ENCODE measurements around the gene CAPN10. TPM values are rescaled to one million over a fixed set of nuclear protein-coding genes. Genes with fewer than 3 reads are reported as not detected.

Gene CAPN10
- polyA plus RNA-seq, 1 donor (not counting 4 experiments of a cell fraction or from before 2014, with no cell fraction given), result 7.1 TPM

- H3K27me3 ChIP-seq (ENCODE audit: control insufficient read depth, extremely low read depth, insufficient read depth, low read length), result no peaks in the 10 kb centered on the region
- no peaks in the 10 kb centered on the region for H4K20me1 ChIP-seq (ENCODE audit: control insufficient read depth, extremely low read depth, insufficient read depth, low read length)
- DNase-seq (ENCODE audit: low read depth, low spot score) (no peak), FAIRE-seq (no peak)
- H3K36me3 ChIP-seq (ENCODE audit: control insufficient read depth in 2 of 2, extremely low read depth in 1 of 2, insufficient read depth in 2 of 2, low read length in 2 of 2), result no peaks in the 10 kb centered on the region
- H3K4me1 ChIP-seq (ENCODE audit: control insufficient read depth, extremely low read depth, insufficient read depth, low read length), result no peaks in the 10 kb centered on the region
- H3K79me2 ChIP-seq (ENCODE audit: control insufficient read depth, insufficient read depth, low read length), result no peaks in the 10 kb centered on the region
- no peaks in the 10 kb centered on the region for H3K9me1 ChIP-seq (ENCODE audit: control insufficient read depth, extremely low read depth, insufficient read depth, low read length)
- dilution Hi-C loops (cut with MboI; ENCODE audit: extremely low pct_ligation_motif_present, low sequenced_read_pairs), result no loop called here
- H3K9ac ChIP-seq (ENCODE audit: control insufficient read depth, extremely low read depth, insufficient read depth, low read length), result no peak overlapping the region
- no peak overlapping the region for H3K4me2 ChIP-seq (ENCODE audit: control insufficient read depth, extremely low read depth, insufficient read depth, low read depth, low read length)
- TF ChIP-seq CTCF (optimal IDR thresholded peaks at IDR 0.05 in 1 of 3, IDR thresholded peaks at IDR 0.05 in 1 of 3, conservative IDR thresholded peaks at IDR 0.05 in 1 of 3; ENCODE audit: extremely low read depth in 1 of 3, insufficient read depth in 2 of 3, low read length in 3 of 3) (no peak), EZH2 (IDR thresholded peaks at IDR 0.05; ENCODE audit: low read length) (no peak)
- H3K4me3 ChIP-seq (ENCODE audit: control insufficient read depth in 2 of 3, extremely low read depth in 1 of 3, insufficient read depth in 2 of 3, low read depth in 1 of 3, low read length in 3 of 3), result no peak overlapping the region
- H3K27ac ChIP-seq (ENCODE audit: control insufficient read depth, insufficient read depth, low read length), result no peak overlapping the region
- H3K9me3 ChIP-seq (ENCODE audit: control insufficient read depth, low read depth, low read length), result no peaks in the 10 kb centered on the region
- H2AFZ ChIP-seq (ENCODE audit: control insufficient read depth, low read length), result no peak overlapping the region
These were observed 36.1 kb downstream of the CAPN10 start for GRCh38 chr2:240622531-240623235.

GRCh38 chr2:240623531-240624010, 37.0 kb downstream of the CAPN10 start:
- dilution Hi-C loops (cut with MboI; ENCODE audit: extremely low pct_ligation_motif_present, low sequenced_read_pairs), result no loop called here
- no peak for DNase-seq (ENCODE audit: low read depth, low spot score)
- H2AFZ ChIP-seq (ENCODE audit: control insufficient read depth, low read length), result no peak overlapping the region

More at GRCh38 chr2:240623531-240624010, 37.0 kb downstream of the CAPN10 start:
- no peaks in the 10 kb centered on the region for H4K20me1 ChIP-seq (ENCODE audit: control insufficient read depth, extremely low read depth, insufficient read depth, low read length)
- no peak overlapping the region for H3K9ac ChIP-seq (ENCODE audit: control insufficient read depth, extremely low read depth, insufficient read depth, low read length)
- no peaks in the 10 kb centered on the region for H3K27me3 ChIP-seq (ENCODE audit: control insufficient read depth, extremely low read depth, insufficient read depth, low read length)
- no peaks in the 10 kb centered on the region for H3K9me3 ChIP-seq (ENCODE audit: control insufficient read depth, low read depth, low read length)
- no peaks in the 10 kb centered on the region for H3K9me1 ChIP-seq (ENCODE audit: control insufficient read depth, extremely low read depth, insufficient read depth, low read length)
- H3K4me3 ChIP-seq (ENCODE audit: control insufficient read depth in 2 of 3, extremely low read depth in 1 of 3, insufficient read depth in 2 of 3, low read depth in 1 of 3, low read length in 3 of 3), result no peak overlapping the region
- H3K4me1 ChIP-seq (ENCODE audit: control insufficient read depth, extremely low read depth, insufficient read depth, low read length), result no peaks in the 10 kb centered on the region
- no peak overlapping the region for H3K27ac ChIP-seq (ENCODE audit: control insufficient read depth, insufficient read depth, low read length)
- H3K4me2 ChIP-seq (ENCODE audit: control insufficient read depth, extremely low read depth, insufficient read depth, low read depth, low read length), result no peak overlapping the region
- no peaks in the 10 kb centered on the region for H3K36me3 ChIP-seq (ENCODE audit: control insufficient read depth in 2 of 2, extremely low read depth in 1 of 2, insufficient read depth in 2 of 2, low read length in 2 of 2)
- H3K79me2 ChIP-seq (ENCODE audit: control insufficient read depth, insufficient read depth, low read length), result no peaks in the 10 kb centered on the region
- no peak for FAIRE-seq
- TF ChIP-seq CTCF (optimal IDR thresholded peaks at IDR 0.05 in 1 of 3, IDR thresholded peaks at IDR 0.05 in 1 of 3, conservative IDR thresholded peaks at IDR 0.05 in 1 of 3; ENCODE audit: extremely low read depth in 1 of 3, insufficient read depth in 2 of 3, low read length in 3 of 3), result no peak
- no peak for TF ChIP-seq EZH2 (IDR thresholded peaks at IDR 0.05; ENCODE audit: low read length)

Measured in keratinocyte (primary cell).